Right hindlimb (tissue), 1 donor: ENCODE data around the gene TRAPPC12.
A peak's percentile ranks its signal among the peaks of the same experiment; 100 is the strongest.
"Not testable (repeated sequence)": the region's sequence is repeated elsewhere in the genome, so short reads cannot be mapped to it uniquely, and the experiment has no call there.

Source experiments
- DNase-seq: peaks from one replicate; pipeline ENCODE4 v3.0.0-alpha.2; 2018

Gene TRAPPC12

GRCh38 chr2:3488061-3488531 is 108.6 kb downstream of the TRAPPC12 start:
- no peak for DNase-seq

GRCh38 chr2:3488855-3489763 is 109.6 kb downstream of the TRAPPC12 start:
- DNase-seq = no peak

GRCh38 chr2:3489764-3490115 is 110.2 kb downstream of the TRAPPC12 start:
- DNase-seq = no peak

- DNase-seq = no peak
Measured at GRCh38 chr2:3490191-3491170, 111.0 kb downstream of the TRAPPC12 start.

- no peak for DNase-seq
Measured at GRCh38 chr2:3491306-3491705, 111.8 kb downstream of the TRAPPC12 start.

GRCh38 chr2:3491716-3492474 is 112.4 kb downstream of the TRAPPC12 start:
- no peak for DNase-seq

GRCh38 chr2:3492475-3492787 is 112.9 kb downstream of the TRAPPC12 start:
- not testable (repeated sequence) for DNase-seq

GRCh38 chr2:3492951-3493614 is 113.6 kb downstream of the TRAPPC12 start:
- no peak for DNase-seq

GRCh38 chr2:3493615-3494007 is 114.1 kb downstream of the TRAPPC12 start:
- peak; percentile 62 for DNase-seq

- DNase-seq = no peak
Measured at GRCh38 chr2:3494984-3495666, 115.6 kb downstream of the TRAPPC12 start.

GRCh38 chr2:3496708-3497080 is 117.2 kb downstream of the TRAPPC12 start:
- not testable (repeated sequence) for DNase-seq

GRCh38 chr2:3498783-3499394 is 119.4 kb downstream of the TRAPPC12 start:
- DNase-seq = no peak

GRCh38 chr2:3500326-3500899 is 120.9 kb downstream of the TRAPPC12 start:
- no peak for DNase-seq

- DNase-seq = no peak
Measured at GRCh38 chr2:3503046-3503445, 123.6 kb downstream of the TRAPPC12 start.

GRCh38 chr2:3503483-3503882 is 124.0 kb downstream of the TRAPPC12 start:
- DNase-seq = no peak

GRCh38 chr2:3504741-3505140 is 125.2 kb downstream of the TRAPPC12 start:
- no peak for DNase-seq

- DNase-seq = peak; percentile 38
Measured at GRCh38 chr2:3505771-3506170, 126.3 kb downstream of the TRAPPC12 start.

- DNase-seq = no peak
Measured at GRCh38 chr2:3512086-3512485, 132.6 kb downstream of the TRAPPC12 start.

GRCh38 chr2:3513026-3513810 is 133.7 kb downstream of the TRAPPC12 start:
- DNase-seq = no peak

- not testable (repeated sequence) for DNase-seq
Measured at GRCh38 chr2:3515438-3515837, 135.9 kb downstream of the TRAPPC12 start.
